Neural cell (in vitro differentiated cells): ENCODE results near the gene PPFIBP1.

Experiments
- EP300 ChIP-seq: fragments of 450-650 bp; conservative IDR thresholded peaks from 2 replicates; pipeline ENCODE4 v1.6.1; 2014; ENCODE audit warnings: antibody characterized with exemption, mild to moderate bottlenecking, moderate library complexity; ENCODE audit not compliant: poor library complexity, severe bottlenecking
- EZH2 ChIP-seq: fragments of 200-600, 300-800 bp; shearing (Covaris generic), sonication (generic); IDR thresholded peaks from 2 replicates; pipeline ENCODE4 v1.6.1; 2014; ENCODE audit warnings: antibody characterized with exemption, low read length, borderline replicate concordance, mild to moderate bottlenecking; ENCODE audit not compliant: insufficient read depth, poor library complexity, severe bottlenecking
- MXI1 ChIP-seq: fragments of 450-650 bp; conservative IDR thresholded peaks from 2 replicates; pipeline ENCODE4 v1.6.1; 2014; ENCODE audit warnings: antibody characterized with exemption, mild to moderate bottlenecking; ENCODE audit not compliant: poor library complexity, severe bottlenecking
- POLR2AphosphoS5 ChIP-seq: IDR thresholded peaks from 2 replicates; pipeline ENCODE4 v1.6.1; 2012
- REST ChIP-seq: IDR thresholded peaks from 2 replicates; pipeline ENCODE4 v1.6.1; 2012; ENCODE audit warnings: borderline replicate concordance
- SMC3 ChIP-seq: fragments of 450-650 bp; conservative IDR thresholded peaks from 2 replicates; pipeline ENCODE4 v1.6.1; 2014; ENCODE audit warnings: antibody characterized with exemption, mild to moderate bottlenecking, moderate library complexity; ENCODE audit not compliant: poor library complexity
- TF ChIP-seq, protein P1 (sequence below): fragments of 450-650 bp; IDR thresholded peaks from 2 replicates; pipeline ENCODE4 v1.5.1; 2014; ENCODE audit warnings: antibody characterized with exemption, mild to moderate bottlenecking, moderate library complexity; ENCODE audit not compliant: poor library complexity, severe bottlenecking

DNA sequence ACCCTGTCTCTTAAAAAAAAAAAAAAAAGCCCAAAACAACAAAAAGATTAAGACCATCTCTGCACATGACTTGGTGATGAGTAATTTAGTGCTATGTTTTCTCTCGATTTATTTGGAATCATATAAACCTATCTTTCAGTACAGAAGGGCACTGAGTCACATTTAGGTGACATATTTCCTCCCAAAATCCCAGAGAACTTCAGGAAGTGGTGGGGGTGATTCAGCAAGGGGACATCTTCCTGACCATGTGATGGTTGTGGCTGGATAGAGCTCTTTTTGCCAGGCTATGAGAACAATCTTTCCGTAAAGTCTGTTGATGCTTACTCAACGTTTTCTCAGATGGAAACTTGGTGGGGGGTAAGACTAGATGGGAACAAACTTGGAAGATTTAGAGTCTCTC is 50.0 kb downstream of the PPFIBP1 start:
- TF ChIP-seq, protein P1, sequence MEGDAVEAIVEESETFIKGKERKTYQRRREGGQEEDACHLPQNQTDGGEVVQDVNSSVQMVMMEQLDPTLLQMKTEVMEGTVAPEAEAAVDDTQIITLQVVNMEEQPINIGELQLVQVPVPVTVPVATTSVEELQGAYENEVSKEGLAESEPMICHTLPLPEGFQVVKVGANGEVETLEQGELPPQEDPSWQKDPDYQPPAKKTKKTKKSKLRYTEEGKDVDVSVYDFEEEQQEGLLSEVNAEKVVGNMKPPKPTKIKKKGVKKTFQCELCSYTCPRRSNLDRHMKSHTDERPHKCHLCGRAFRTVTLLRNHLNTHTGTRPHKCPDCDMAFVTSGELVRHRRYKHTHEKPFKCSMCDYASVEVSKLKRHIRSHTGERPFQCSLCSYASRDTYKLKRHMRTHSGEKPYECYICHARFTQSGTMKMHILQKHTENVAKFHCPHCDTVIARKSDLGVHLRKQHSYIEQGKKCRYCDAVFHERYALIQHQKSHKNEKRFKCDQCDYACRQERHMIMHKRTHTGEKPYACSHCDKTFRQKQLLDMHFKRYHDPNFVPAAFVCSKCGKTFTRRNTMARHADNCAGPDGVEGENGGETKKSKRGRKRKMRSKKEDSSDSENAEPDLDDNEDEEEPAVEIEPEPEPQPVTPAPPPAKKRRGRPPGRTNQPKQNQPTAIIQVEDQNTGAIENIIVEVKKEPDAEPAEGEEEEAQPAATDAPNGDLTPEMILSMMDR = no peak
- TF ChIP-seq EZH2 = no peak
- TF ChIP-seq REST = no peak
- TF ChIP-seq SMC3 = no peak
- TF ChIP-seq EP300 = no peak
- no peak for TF ChIP-seq MXI1
- no peak for TF ChIP-seq POLR2AphosphoS5
